Measurements from ENCODE around the gene SP3.

DNA sequence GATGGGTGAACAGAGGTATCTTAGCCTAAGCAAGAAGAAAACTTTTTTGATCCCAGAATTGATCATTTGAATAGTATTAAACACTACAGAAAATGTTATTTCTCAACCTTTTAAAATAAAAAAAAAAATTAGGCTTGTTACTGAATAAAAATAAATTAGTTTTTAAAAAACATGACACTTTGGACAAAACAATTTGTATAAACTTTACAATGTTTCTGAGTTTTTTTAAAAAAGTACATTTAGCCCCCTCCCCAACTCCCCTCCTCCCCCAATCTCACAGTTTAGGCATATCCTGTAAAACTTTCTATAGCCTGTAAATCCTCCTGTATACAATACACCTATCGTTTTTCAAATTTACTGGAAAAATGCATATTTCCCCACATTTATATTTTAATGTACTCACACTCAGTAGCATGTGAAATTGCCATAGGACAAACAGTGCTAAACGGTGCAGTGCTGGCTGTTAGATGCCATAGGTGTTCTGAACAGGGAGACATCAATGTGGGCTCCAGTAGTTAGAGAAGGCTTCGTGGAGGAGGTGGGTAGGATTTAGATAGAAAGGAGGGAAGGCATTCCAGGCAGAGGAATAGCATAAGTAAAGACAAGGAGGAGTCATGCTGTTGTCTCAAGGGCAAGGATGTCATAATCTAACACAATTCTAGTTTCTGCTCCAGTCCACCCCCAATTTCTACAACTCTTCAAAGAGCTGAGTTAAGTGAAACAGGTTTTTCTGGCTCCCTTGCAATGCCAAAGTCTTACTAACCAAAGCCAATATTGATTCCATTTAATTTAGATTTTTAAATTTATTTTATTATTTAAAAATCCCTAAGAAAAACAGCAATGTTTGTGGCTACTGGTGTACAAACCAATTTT is 50.9 kb downstream of the SP3 start:
- TF ChIP-seq POLR2AphosphoS5 (IDR thresholded peaks at IDR 0.05; ENCODE audit: low read depth, low read length) (no peak), POLR2A (IDR thresholded peaks at IDR 0.05; ENCODE audit: low read depth, low read length) (no peak)
